ENCODE data around the gene FOXD1.

GRCh38 chr5:73490088-73490487, 41.5 kb upstream of the FOXD1 start:
- no peak for TF ChIP-seq CTCF (IDR thresholded peaks at IDR 0.05)
- TF ChIP-seq POLR2A (IDR thresholded peaks at IDR 0.05): no peak
